ENCODE results near the gene SESTD1.

GRCh38 chr2:179234658-179235240, 29.9 kb downstream of the SESTD1 start:
- TF ChIP-seq CTCF (IDR thresholded peaks at IDR 0.05) (no peak), POLR2AphosphoS5 (IDR thresholded peaks at IDR 0.05) (no peak)
